CD14-positive monocyte (primary cell): ENCODE results near the gene RASD1. TPM values are rescaled to one million over a fixed set of nuclear protein-coding genes. Genes with fewer than 3 reads are reported as not detected.
A peak's percentile ranks its signal among the peaks of the same experiment; 100 is the strongest.

Experiments
- DNase-seq, 3 donors: peaks; one replicate each; pipeline ENCODE4 v3.0.0-alpha.2; 2011 to 2022
- H2AFZ ChIP-seq: 2 replicates; pipeline ENCODE4 v1.6.0; 2012; ENCODE audit warnings: mild to moderate bottlenecking, low read depth, low read length, inconsistent platforms; ENCODE audit not compliant: insufficient read depth, poor library complexity, severe bottlenecking
- H3K27ac ChIP-seq, 2 donors: 1 replicate in 1 of 2; 2 replicates in 1 of 2; pipeline ENCODE4 v1.5.1; 2012 to 2013; ENCODE audit warnings: low read length in 2 of 2, control low read depth in 1 of 2, inconsistent platforms in 1 of 2, low read depth in 1 of 2, mild to moderate bottlenecking in 1 of 2
- H3K27me3 ChIP-seq, 2 donors: one replicate each; pipeline versions ENCODE4 v1.6.0 to v1.6.1; 2011 to 2013; ENCODE audit warnings: low read length in 2 of 2; ENCODE audit not compliant: control insufficient read depth in 2 of 2, insufficient read depth in 2 of 2
- H3K36me3 ChIP-seq, 2 donors: replicated peaks in 1 of 2; 1 replicate in 1 of 2; 2 replicates in 1 of 2; pipeline versions ENCODE4 v1.5.1 to v1.6.1; 2012 to 2013; ENCODE audit warnings: low read length in 2 of 2, control low read depth in 1 of 2, inconsistent platforms in 1 of 2, mild to moderate bottlenecking in 1 of 2; ENCODE audit not compliant: insufficient read depth in 2 of 2, control insufficient read depth in 1 of 2
- H3K4me1 ChIP-seq, 2 donors: 1 replicate in 1 of 2; 2 replicates in 1 of 2; pipeline versions ENCODE4 v1.5.1 to v1.6.1; 2012 to 2013; ENCODE audit warnings: low read length in 2 of 2, control low read depth in 1 of 2, inconsistent platforms in 1 of 2, mild to moderate bottlenecking in 1 of 2, moderate library complexity in 1 of 2; ENCODE audit not compliant: insufficient read depth in 2 of 2, control insufficient read depth in 1 of 2
- H3K4me2 ChIP-seq: replicated peaks from 2 replicates; pipeline ENCODE3; 2012; ENCODE audit warnings: low read length, moderate library complexity, mild to moderate bottlenecking; ENCODE audit not compliant: poor library complexity, severe bottlenecking; ENCODE audit errors: extremely low read depth
- H3K4me3 ChIP-seq, 3 experiments: fragments of 200-600 bp in 1 of 3; sonication (generic) in 1 of 3; replicated peaks in 1 of 3; 1 replicate in 2 of 3; 2 replicates in 1 of 3; pipeline ENCODE4 v1.5.1; 2011 to 2013; ENCODE audit warnings: low read length in 3 of 3, mild to moderate bottlenecking in 3 of 3, control low read depth in 2 of 3, low read depth in 2 of 3, inconsistent platforms in 1 of 3, moderate library complexity in 1 of 3
- H3K79me2 ChIP-seq: 2 replicates; pipeline ENCODE4 v1.6.0; 2012; ENCODE audit warnings: mild to moderate bottlenecking, control low read depth, inconsistent platforms, low read length, moderate library complexity; ENCODE audit not compliant: insufficient read depth
- H3K9ac ChIP-seq: 2 replicates; pipeline ENCODE4 v1.6.0; 2017; ENCODE audit warnings: low read length, mild to moderate bottlenecking; ENCODE audit not compliant: insufficient read depth, poor library complexity, severe bottlenecking
- H3K9me3 ChIP-seq, 2 donors: replicated peaks in 1 of 2; 1 replicate in 1 of 2; 2 replicates in 1 of 2; pipeline versions ENCODE4 v1.5.1 to v1.6.1; 2012 to 2013; ENCODE audit warnings: low read length in 2 of 2, control low read depth in 1 of 2; ENCODE audit not compliant: control insufficient read depth in 1 of 2, insufficient read depth in 1 of 2
- H4K20me1 ChIP-seq: 2 replicates; pipeline ENCODE4 v1.6.0; 2012; ENCODE audit warnings: mild to moderate bottlenecking, low read length, control low read depth, moderate library complexity; ENCODE audit not compliant: insufficient read depth
- H3K27ac Mint-ChIP-seq, 7 donors: one replicate each; pipeline ENCODE4 v1.8.0; 2020; ENCODE audit warnings: mild to moderate bottlenecking in 7 of 7, mixed read lengths in 7 of 7, moderate library complexity in 6 of 7, inconsistent platforms in 2 of 7
- H3K27me3 Mint-ChIP-seq, 3 donors: one replicate each; pipeline ENCODE4 v1.8.0; 2021 to 2022; ENCODE audit warnings: low read depth in 3 of 3, mild to moderate bottlenecking in 3 of 3, mixed read lengths in 3 of 3, moderate library complexity in 3 of 3, inconsistent platforms in 1 of 3
- H3K36me3 Mint-ChIP-seq, 2 donors: one replicate each; pipeline ENCODE4 v1.8.0; 2020; ENCODE audit warnings: mixed read lengths in 2 of 2, inconsistent platforms in 1 of 2, mild to moderate bottlenecking in 1 of 2
- H3K4me1 Mint-ChIP-seq: one replicate; pipeline ENCODE4 v1.8.0; 2020; ENCODE audit warnings: mild to moderate bottlenecking, mixed read lengths
- H3K4me3 Mint-ChIP-seq, 2 donors: one replicate each; pipeline ENCODE4 v1.8.0; 2020; ENCODE audit warnings: mild to moderate bottlenecking in 2 of 2, mixed read lengths in 2 of 2, moderate library complexity in 1 of 2
- H3K9me3 Mint-ChIP-seq, 7 donors: one replicate each; pipeline ENCODE4 v1.8.0; 2020 to 2022; ENCODE audit warnings: mixed read lengths in 7 of 7, mild to moderate bottlenecking in 6 of 7, moderate library complexity in 6 of 7, inconsistent platforms in 2 of 7
- WGBS: methylation state at CpG from one replicate; pipeline ENCODE4 v1.1.5; 2013; ENCODE audit warnings: missing lambda C conversion rate; ENCODE audit not compliant: insufficient coverage; 5-methylcytosine and 5-hydroxymethylcytosine counted together
- intact Hi-C, 2 donors: fragments of 100-400 bp; cut with micrococcal nuclease; formaldehyde crosslinking; loops; one replicate each; pipeline versions ENCODE4 v1.15.0 to v1.15.1; 2023
- polyA plus RNA-seq, 3 donors: library from polyadenylated mRNA; depleted of rRNA in 1 of 3; unstranded in 2 of 3; stranded (reverse) in 1 of 3; fragments of 300-500 nt in 2 of 3; fragments of >200 nt in 1 of 3; fragmentation: Illumina TruSeq in 2 of 3; gene quantifications; 1 replicate in 2 of 3; 2 replicates in 1 of 3; pipeline ENCODE4 v1.2.3, GENCODE V29; 2012 to 2021
- TF ChIP-seq, protein P1 (sequence below): fragments of 200-600 bp; IDR thresholded peaks from one replicate; pipeline ENCODE4 v1.8.0; 2022; ENCODE audit warnings: antibody characterized with exemption, mild to moderate bottlenecking

The RASD1 gene
- polyA plus RNA-seq, 3 donors: 0.88 to 12.4 (median 1.3) TPM

DNA sequence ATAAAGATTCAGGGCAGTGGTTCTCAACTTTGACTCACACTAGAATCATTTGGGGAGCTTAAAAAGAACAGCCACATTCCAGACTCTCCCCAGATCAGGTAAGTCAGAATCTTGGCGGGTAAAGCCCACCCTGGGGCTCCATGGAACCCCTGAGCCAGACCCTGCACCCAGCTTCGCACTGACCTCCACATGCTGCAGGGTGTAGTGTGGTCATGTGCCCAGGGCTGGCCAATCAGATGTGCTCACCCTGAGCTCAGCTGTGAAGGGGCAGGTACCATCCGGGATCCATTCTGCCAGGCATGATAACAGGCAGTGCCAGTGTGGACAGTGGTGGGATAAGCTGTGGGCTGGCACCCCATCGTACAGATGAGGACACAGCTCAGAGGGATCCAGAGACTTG lies 47.5 kb downstream of the RASD1 start:
- H3K4me2 ChIP-seq: no peak overlapping the region
- TF ChIP-seq, protein P1, sequence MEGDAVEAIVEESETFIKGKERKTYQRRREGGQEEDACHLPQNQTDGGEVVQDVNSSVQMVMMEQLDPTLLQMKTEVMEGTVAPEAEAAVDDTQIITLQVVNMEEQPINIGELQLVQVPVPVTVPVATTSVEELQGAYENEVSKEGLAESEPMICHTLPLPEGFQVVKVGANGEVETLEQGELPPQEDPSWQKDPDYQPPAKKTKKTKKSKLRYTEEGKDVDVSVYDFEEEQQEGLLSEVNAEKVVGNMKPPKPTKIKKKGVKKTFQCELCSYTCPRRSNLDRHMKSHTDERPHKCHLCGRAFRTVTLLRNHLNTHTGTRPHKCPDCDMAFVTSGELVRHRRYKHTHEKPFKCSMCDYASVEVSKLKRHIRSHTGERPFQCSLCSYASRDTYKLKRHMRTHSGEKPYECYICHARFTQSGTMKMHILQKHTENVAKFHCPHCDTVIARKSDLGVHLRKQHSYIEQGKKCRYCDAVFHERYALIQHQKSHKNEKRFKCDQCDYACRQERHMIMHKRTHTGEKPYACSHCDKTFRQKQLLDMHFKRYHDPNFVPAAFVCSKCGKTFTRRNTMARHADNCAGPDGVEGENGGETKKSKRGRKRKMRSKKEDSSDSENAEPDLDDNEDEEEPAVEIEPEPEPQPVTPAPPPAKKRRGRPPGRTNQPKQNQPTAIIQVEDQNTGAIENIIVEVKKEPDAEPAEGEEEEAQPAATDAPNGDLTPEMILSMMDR: no peak
- Mint-ChIP-seq H3K36me3 (no peaks in the 10 kb centered on the region), H3K4me1 (no peaks in the 10 kb centered on the region), H3K9me3 (no peaks in the 10 kb centered on the region), H3K27me3 (peaks cover 0 to 2% (median 1%) of the 10 kb centered on the region in 3 donors), H3K27ac (no peak overlapping the region), H3K4me3 (no peak overlapping the region)
- H4K20me1 ChIP-seq: no peaks in the 10 kb centered on the region
- no peaks in the 10 kb centered on the region for H3K79me2 ChIP-seq
- 95% methylated on average over 3 of the region's 4 CpGs for WGBS
- H3K4me3 ChIP-seq: no peak overlapping the region
- no peak overlapping the region for H3K27ac ChIP-seq
- H3K4me1 ChIP-seq: no peaks in the 10 kb centered on the region
- no peaks in the 10 kb centered on the region for H3K9me3 ChIP-seq
- no peaks in the 10 kb centered on the region for H3K36me3 ChIP-seq
- H2AFZ ChIP-seq: no peak overlapping the region
- no peaks in the 10 kb centered on the region for H3K27me3 ChIP-seq
- H3K9ac ChIP-seq: no peak overlapping the region
- intact Hi-C loops: no loop called here
- DNase-seq: no peak

DNA sequence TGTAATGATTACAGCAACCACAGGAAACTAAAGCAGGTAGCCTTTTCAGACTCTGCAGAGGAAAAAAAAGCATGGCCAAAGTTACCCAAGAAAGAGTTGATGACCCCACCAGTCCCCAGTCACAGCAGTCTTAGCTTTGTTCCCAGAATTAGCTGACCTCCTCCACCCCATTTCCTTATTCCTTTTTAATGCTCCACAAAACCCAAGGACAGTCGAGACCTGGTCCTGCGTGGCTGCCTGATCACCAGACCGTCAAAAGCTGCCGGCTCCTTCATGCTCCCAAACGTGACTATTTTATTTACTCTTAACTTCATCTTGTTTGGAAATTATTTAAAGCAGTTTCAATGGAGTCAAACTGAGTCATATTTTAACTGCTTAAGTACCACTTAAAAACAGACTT lies 48.1 kb downstream of the RASD1 start:
- Histone ChIP-seq H3K4me3 (no peak overlapping the region), H2AFZ (no peak overlapping the region), H3K27ac (no peak overlapping the region), H3K4me2 (no peak overlapping the region), H3K27me3 (no peaks in the 10 kb centered on the region), H3K4me1 (no peaks in the 10 kb centered on the region), H3K9ac (no peak overlapping the region), H3K9me3 (no peaks in the 10 kb centered on the region), H3K36me3 (no peaks in the 10 kb centered on the region), H4K20me1 (no peaks in the 10 kb centered on the region), H3K79me2 (no peaks in the 10 kb centered on the region)
- Mint-ChIP-seq H3K27me3 (peaks cover 0 to 2% (median 1%) of the 10 kb centered on the region in 3 donors), H3K27ac (peak overlapping the region in 1 of 7 donors; percentile 24), H3K4me1 (no peaks in the 10 kb centered on the region), H3K9me3 (no peaks in the 10 kb centered on the region), H3K4me3 (no peak overlapping the region), H3K36me3 (no peaks in the 10 kb centered on the region)
- DNase-seq: no peak
- intact Hi-C loops: no loop called here
- TF ChIP-seq, protein P1: no peak
- WGBS: 100% methylated on average over 3 of the region's 5 CpGs
